NCI-H1417 (cell line): Measurements from ENCODE around the gene PUS10.

Source experiments
- DNase-seq, 3 experiments: peaks; one replicate each; lab custom pipeline; 2025; lab: John Stamatoyannopoulos, UW

Gene PUS10

DNA sequence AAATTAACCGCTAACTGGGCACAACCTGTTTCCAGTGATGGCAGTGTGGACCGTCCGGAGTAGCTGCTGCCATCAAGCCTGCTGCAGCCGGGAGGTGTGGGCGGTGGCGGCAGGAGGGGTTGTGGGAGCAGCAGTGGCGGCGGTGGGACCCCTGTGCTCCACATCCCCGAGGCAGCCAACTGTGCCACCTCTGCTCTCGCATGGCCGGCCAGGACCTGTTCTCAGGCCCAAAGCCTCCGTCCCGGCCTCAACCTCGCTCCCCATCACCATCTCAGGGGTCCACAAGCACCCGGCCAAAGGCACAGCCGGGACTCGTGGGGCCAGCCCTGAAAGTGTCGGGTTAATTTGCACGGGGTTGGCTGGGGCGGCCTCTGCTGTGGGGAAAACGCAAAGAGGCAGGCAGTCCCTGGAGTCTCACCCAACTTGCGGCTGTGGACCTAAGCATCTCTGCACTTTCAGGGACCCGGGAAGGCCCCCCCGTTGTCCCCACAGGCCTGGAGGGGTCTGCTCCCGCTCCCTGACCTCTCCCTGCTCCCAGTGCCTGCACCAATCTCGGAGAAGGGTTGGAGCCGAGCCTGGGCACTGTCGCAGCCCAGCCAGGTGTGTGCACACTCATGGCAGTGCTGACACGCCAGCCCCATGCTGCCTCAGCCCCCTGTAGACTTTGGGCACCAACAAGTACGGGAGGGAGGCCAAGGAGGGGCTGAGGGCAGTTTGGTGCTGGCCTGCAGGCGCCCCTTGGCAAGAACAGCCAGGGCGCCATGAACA, 45.0 kb downstream of the PUS10 start:
- no peak for DNase-seq

DNA sequence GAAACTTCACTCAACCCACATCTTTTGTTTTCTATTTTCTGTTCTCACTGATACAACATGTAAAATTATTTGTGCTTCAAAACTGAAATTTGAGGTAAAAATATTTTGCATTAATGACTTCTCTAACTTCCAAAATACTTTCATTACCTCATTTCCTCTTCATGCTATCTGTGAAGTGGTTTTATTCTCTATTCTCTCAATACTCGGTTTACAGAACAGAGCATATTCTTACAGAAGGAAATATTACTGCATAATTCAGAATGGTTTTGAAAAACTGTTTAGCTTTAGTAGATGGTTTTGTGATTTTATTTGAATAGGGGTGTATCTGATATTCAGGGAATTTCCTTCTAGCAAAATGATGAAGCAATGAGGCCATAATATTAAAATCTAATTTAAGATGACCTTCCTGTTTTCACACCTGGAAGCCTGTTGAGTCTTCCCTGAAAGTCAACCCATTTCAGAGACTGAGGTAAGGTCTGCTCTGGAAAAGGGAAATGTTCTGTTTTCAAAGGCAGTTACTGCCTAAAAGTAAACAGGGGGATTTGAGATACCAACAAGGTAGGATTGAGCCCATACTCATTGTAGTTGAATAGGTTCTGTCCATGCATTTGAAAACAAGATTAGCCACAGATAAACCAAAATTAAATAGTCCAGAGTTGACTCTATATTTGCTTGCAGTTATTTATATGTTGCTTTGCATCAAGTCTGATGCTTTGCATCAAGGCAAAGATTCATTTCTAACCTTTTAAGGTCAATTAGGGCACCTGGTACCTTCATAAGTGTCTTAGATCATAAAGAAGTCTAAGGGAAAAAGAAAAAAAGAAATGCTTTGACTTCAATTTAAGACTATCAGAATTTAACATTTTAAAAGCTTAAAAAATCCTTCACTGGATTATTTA, 51.3 kb downstream of the PUS10 start:
- no peak for DNase-seq

- DNase-seq, result no peak
Measured at GRCh38 chr2:60965499-60965785, 52.6 kb downstream of the PUS10 start.

GRCh38 chr2:60964651-60965498, 53.2 kb downstream of the PUS10 start:
- DNase-seq, result no peak

DNA sequence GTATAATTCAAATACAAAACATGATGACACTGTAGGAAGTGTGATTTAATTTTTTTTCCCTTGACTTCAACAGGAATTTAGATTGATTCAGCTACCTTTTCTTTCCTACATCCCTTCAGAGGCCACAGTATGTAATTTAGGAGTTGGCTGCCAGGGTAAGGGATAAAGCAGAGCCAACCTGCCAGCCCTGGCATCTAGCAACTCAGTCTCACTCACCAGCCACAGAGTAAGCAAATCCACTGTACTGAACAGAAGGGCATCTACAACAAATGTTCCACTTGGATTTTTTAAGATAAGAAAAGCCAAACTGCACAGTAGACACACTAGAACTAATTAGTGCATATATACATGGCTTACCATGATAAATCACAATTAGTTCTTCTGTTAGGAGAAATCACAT, 54.9 kb downstream of the PUS10 start:
- no peak for DNase-seq

- no peak for DNase-seq
Measured at GRCh38 chr2:60962528-60962927, 55.5 kb downstream of the PUS10 start.

- no peak for DNase-seq
Measured at GRCh38 chr2:60961457-60961856, 56.6 kb downstream of the PUS10 start.

DNA sequence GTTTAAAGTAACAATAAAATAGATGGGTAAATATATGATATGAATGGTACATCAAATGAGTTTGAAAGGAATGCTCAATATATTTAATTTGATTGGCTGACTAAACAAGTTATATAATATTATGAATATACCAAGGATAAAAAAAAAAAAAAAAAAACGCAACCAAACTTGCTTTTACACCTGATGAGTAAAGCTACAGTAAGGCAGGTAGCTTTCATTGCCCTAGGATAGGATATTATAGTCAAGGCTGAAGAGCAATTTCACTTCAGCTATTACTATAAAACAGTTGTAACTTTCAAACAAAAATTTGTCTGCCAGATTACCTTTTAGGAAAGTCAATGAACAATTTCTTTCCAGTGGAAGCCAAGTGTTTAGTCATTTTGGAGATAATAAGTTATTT, 57.3 kb downstream of the PUS10 start:
- DNase-seq, result no peak

DNA sequence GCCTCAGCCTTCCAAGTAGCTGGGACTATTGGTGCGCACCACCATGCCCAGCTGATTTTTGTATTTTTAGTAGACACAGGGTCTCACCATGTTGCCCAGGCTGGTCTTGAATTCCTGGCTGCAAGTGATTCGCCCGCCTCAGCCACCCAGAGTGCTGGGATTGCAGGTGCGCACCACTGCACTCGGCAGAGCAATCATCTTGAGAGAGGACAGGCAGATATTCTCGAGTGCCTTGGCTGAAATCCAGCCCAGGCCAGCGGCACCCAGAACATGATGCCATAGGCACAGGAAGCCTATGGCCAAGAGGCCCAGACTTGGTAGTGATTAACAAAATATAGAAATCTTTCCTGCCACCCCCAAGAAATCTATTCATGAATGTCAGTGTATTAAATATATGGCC, 58.6 kb downstream of the PUS10 start:
- DNase-seq, result peak in 1 of 3 experiments; percentile 78

DNA sequence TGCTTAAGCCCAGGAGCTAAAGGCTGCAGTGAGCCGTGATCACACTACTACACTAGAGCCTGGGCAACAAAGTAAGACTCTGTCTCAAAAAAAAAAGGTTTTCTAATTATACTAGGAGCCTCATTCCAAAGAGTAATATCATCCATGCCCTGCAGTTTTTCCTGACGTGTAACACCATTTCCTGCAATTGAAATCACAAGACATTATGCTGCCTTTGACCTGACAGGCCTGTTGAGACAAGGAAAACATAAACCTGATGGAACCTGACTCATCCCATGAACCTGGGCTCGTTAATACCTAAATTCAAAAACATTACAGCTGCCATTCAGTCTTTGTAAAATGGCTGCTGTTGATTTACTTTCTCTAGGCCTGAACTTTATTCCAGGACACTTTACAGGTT, 59.3 kb downstream of the PUS10 start:
- DNase-seq, result no peak

DNA sequence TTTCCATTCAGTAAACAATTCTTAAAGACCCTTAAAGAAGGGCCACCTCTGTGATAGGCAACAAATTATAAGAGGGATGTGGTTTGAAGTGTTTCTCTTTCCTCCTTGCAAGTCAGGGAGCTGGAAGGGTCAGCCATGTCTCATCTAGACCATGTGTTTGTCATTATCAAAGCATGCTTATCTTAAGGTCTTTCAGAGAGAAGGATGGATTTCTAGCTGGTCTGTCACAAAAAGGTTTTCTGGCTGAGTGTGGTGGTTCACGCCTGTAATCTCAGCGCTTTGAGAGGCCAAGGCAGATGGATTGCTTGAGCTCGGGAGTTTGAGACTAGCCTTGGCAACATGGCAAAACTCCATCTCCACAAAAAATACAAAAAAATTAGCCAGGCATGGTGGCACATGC, 59.7 kb downstream of the PUS10 start:
- no peak for DNase-seq

GRCh38 chr2:60957643-60958042, 60.4 kb downstream of the PUS10 start:
- DNase-seq, result no peak

DNA sequence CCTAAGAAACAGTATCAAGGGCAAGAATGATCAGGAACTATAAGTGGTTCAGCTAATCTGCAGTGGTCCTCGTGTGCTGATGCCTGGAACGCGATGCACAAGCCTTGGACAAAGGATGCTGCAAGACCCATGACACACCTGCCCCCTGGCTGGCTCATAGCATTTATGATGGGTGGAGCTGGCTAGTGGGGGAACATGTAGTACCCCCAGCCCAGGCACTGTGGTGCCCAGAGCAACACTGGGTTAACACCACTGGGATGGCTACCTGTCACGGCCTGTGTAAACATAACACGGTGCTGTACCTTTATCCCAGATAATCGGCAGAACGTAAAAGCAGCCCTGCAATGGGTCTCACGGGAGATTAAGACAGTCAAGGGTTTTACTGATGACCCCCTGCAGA, 60.8 kb downstream of the PUS10 start:
- DNase-seq, result no peak

DNA sequence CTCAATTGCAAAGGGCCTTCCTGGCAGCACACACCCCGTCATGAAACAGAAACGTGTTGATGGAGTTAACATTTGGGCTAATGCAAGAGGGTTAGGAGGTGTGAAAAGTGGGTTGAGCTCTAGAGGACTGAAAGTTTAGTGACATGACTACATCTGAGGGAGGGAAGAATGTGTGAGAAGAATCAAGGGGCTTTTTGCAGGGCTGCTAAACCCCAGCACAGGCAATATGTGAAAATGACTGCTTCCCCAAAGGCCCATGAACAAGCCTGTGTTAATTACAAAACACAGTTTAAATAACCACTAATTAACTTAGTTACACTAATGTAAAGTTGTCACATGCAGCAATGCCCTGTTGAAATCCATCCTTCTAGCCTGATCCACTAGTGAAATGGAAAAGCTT, 63.9 kb downstream of the PUS10 start:
- no peak for DNase-seq

DNA sequence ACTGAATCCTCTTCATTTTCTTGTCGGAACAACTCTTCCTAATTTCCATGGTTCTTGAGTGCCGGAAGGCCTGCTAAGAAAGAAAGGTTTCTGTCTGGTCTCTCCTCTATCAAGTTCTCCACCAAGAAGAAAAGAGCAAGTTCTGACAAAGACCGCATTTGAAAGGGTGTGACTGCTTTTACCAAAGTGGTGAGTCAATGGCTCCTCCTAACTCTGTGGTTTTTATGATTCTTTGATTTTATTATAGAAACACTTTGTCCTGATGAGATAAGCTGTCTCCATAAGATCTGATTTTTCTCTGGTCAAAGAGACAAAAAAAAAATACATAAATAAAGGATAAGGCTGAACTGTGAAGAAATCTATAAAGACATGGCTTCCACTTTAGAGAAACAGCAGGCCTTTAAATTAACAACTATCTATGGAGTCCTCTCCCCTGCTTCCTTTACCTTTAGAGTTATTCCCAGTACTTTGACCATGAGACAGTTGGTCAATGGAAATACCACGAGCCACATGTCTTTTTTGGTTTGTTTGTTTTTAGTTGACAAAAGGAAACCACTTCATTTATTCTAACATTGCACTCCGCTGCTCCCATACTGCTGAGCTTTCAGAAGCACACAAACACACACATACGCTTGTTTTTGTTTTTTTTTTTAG, 69.0 kb downstream of the PUS10 start:
- no peak for DNase-seq

GRCh38 chr2:60948161-60948560, 69.9 kb downstream of the PUS10 start:
- no peak for DNase-seq

DNA sequence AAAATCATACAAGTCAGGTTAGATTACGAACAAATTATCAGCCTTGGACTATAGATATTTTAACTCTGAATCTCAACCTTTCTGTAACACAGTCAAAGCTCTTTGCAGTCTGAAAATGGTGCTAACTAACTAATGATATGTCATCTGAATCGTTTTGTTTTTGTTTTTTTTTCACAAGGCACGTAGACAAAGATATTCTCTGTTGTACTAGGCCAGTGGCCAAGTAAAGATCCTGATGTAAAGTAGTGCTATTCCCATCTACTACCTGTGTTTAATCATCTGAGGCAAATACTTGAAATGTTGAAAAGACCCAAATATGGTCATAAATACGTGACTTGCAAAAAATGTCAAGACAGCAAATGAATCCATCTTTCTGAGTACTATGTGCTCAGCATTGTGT, 71.0 kb downstream of the PUS10 start:
- no peak for DNase-seq

- DNase-seq, result no peak
Measured at GRCh38 chr2:60945341-60945740, 72.7 kb downstream of the PUS10 start.

GRCh38 chr2:60939622-60940021, 78.4 kb downstream of the PUS10 start:
- no peak for DNase-seq

DNA sequence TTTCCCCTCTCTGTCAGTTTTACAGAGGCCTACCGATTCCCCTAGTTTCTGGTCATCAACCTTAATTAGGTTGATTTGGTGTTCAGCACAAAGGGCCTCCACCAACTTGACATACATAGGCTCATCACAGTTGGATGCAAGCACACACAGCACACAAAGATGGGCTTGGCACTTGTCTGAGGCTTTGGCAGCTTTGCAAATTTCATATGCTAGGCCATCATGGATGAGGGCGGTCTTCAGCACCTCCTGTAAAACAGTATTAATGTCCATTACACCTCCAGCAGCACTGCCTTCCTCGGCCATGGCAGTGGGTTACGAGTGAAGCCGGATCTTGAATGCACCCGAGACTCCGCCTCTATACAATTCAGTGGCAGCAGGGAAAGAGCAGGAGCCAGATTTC, 79.8 kb downstream of the PUS10 start:
- no peak for DNase-seq

DNA sequence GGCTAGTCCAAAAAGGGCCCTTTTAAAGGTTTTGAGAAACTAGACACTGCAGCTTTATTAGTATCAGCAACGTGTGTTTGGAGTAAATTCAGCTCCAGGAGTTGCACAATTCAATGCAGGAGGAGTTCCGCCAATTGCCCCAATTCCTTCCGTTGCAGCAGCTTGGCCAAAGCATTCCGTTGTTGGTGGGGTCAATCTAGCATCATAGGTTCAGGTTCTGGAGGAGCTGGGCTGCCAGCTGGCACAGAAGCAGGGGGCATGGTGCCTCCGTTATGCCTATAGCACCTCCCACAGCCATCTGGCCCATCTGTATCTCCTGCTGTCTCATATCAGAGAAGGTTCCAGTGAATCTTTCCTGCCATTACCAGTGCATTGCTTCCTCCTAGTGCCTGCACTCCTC, 81.3 kb downstream of the PUS10 start:
- DNase-seq, result no peak

DNA sequence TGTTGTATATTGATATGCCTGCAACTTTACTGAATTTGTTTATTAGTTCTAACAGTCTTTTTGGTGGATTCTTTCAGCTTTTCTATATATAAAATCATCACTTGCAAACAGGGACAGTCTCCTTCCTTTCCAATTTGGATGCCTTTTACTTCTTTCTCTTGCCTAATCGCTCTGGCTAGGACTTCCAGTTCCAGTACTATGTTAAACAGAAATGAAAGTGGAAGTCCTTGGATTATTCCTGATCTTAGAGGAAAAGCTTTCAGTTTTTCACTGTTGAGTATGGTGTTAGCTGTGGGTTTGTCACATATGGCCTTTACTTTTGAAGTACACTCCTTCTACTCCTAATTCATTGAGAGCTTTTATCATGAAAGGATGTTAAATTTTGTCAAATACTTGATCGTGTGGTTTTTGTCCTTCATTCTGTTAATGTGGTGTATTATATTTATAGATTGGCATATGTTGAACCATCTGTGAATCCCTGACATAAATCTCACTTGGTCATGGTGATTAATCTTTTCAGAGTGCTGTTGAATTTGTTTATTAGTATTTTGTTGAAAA, 83.8 kb downstream of the PUS10 start:
- no peak for DNase-seq
